ENCODE data around the gene CAMK1D.

CAMK1D gene

DNA sequence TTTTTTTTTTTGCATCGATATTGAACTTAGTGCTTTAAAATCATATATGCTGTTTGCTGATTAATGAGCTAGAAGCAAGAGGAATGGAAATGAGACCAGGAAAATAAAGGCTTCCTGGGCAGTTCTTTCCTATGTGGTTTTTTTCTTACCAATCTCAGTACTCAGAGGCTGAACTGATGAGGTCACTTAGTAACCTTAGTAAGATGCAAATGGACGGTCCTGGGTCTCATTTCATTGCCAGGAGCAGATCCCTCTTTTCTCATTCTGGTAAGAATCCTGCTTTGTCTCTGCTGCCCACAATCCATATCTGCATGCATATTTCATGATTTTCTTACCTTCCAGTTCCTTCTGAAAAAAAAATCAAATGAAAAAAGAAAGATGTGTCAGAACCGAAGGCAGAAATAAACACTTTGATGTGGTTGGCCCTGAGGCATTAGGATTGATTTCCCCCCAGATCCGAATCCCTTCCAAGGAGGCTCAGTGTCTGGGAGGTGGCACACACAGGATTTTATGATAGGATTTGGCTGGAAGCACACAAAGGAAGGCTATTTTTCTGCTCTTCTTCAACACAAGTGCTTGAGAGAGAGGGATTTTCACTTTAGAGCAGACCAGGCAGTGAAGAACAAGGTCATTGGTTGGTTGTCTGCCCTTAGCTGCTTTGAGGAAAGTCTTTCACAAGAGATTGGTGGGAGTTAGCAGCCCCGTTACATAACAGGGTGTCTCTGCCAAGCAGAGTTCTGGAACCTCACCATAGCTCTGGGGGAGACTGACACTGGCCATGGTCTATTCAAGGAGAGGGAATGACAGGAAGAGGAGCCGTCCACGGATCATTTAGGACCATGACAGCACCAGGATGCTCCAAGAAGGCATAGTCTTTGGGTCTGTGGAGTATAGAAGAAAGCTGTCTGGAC lies 150.0 kb downstream of the CAMK1D start:
- no peak for DNase-seq (ENCODE audit: low read depth in 2 of 2)

DNA sequence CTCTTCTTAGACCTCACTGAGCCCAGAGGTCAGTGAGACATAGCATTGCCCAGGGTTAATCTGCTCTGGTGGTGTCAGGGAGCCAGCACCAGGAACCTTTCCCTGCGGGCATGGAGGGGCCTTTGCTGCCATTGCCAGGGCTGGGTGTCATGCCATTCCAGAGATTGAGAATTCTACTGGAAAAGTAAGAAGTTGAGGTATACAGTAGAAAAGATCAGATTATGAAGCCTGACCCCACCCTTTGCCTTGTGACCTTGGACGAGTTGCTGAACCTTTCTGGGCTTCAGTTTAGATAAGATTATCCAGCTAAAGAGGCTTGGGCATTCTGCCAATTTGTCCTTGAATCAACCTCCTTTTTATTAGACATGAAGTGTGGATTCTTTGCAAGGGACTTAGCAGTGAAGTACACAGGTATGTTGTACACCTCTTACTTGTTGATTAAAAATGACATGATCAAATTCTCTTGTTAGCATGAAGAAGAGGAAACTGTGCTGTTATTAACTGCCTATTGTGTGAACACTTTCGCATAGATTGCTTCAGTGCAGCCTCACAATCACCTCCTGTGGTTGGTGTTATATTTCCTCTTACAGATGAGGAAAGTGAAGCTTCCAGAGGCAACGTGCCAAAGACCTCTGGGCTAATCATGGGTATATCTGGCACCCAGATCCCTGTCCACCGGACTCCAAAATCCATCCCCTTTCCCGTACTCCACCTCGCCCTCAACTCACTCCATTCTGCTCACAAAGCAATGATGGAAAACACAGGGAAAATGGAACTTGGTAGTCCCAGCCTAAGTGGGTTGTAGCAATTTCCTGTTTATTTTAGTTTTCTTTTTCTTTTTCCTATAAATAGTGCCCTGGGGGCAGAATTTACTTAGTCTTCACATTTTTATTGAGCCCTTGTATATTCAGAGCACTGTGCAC lies 151.3 kb downstream of the CAMK1D start:
- no peak for DNase-seq (ENCODE audit: low read depth in 2 of 2)

DNA sequence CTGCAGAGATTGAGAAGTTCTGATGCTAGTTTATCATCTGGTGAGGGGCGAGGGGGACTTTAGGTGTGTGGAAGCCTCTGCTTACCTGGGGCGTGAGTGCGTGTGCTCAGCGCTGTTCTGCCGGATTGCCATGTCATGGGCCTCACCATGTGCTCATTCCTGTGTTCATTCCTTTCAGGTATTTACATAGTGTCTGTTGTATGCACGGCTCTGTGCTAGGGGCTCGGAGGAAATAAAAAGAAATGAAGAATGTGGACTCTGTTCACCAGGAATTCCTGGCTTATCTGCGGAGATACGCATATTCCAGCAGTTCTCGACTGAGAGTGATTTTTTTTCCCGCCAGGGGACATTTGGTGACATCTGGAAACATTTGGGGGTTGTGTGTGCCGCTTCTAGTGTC lies 152.0 kb downstream of the CAMK1D start:
- DNase-seq (ENCODE audit: low read depth in 2 of 2), result no peak

DNA sequence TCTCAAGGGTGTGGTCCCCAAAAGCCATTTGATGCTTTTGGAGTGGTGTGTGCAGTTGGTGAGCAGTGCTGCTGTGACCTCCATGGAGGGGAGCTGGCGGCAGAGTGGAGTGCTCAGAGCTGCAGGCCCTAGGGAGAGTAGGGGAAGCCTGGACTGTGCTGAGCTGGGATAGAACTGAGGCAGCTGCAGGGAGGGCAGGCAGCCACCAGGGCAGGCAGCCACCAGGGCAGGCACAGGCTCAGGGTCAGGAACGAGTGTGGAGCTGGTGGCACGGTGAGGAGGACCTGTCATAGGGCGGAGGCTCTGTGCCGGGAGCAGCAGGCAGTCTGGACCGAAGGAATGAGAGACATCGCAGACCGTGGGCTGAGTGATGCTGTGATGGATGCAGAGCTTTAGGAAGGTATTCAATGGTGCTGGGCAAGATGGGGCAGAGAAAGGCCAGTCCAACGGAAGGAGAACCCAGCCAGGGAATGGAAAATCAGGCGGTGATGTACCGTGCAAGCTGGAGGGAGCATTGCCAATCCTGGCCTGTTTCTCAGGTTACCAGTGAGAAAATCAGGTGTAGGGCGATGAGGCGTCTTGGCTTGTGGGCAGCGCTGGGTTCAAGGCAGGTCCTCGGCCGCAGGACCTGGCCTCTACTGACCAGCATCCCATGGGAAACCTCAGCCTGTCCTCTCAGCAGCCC lies 152.6 kb downstream of the CAMK1D start:
- DNase-seq (ENCODE audit: low read depth in 2 of 2), result no peak

DNA sequence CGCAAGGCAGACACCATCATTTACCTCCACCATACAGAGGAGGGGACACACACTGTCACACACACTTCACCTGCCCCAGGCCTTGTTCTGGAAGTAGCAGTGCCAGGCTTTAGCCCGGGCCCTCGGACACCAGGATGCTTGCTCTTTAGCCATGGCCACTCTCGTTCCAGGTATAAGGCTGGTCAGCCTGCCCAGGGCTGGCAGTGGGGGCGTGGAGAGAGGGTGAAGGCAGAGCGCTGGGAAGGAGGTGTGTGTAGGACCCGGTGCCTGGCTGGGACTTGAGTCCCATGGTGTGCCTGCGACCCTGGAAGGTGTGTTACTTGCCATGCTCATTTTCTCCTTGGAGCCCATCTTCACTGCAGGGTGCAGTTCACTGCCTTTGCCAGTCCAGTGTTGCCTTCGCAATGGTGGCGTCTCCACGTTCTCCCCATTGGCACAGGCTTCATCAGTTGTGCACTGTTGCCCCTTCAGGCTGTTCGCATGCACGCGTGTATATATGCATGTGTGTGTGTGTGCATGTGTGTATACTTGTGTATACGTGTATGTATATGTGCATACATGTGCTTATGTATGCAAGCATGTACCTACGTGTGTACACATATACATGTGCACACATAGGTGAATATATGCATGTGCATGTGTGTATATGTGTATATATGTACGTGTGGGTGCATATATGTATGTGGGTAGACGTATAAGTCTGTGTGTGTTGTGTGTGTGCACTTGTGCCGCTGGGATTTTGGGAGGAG lies 153.4 kb downstream of the CAMK1D start:
- DNase-seq (ENCODE audit: low read depth in 2 of 2), result no peak

DNA sequence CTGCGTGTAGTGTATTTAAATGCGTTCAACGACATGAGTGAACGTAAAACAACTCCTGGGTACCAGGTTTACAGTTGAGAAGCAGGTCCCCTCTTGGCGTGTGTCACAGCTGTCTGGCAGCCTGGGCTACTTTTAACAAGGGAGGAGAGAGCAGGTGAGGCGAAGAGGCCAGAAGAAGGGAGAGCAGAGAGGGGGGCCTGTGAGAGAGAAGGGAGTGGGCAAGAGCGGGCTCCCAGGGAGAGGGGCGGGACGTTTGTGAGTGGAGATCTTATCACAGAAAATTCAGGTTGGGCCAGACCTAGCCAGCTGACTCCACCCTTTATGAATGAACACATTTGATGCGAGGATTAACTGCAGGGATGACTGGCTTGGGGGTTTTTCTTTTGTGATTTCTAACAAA lies 154.0 kb downstream of the CAMK1D start:
- DNase-seq (ENCODE audit: low read depth in 2 of 2), result no peak

DNA sequence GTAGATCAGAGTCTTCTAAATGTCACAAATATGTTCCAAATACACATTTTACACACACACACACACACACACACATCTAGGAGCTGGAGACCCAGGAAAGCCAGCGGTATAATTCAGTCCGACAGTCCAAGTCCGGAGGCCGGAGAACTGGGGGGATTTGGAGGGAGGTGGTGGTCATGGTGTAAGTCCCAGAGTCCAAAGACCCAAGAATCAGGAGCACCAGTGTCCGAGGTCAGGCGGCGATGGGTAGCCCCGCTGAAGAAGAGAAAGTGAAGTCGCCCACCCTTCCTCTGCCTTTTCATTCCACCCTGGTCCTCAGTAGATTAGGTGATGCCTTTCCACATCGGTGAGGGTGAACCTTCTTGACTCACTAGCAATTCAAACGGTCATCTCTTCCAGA lies 154.8 kb downstream of the CAMK1D start:
- DNase-seq (ENCODE audit: low read depth in 2 of 2), result no peak

DNA sequence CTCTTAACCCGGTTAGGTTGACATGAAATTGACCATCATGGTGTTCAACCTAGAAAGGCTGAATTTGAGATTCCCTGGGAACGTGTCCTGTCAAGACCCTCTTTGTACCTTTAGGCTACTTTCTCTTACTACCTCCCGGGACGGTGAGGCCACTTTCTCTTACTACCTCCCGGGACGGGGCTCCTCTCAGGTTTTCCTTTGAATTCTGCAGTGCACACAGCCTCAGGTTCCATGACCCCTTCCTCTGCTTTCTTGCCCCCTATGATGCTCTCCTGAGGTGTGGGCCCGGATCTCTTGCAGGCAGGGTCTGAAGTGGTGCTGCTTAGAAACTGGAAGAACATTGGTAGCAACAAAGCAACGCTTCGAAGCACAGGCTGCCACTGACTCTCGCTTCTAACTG lies 155.3 kb downstream of the CAMK1D start:
- DNase-seq (ENCODE audit: low read depth in 2 of 2), result no peak

DNA sequence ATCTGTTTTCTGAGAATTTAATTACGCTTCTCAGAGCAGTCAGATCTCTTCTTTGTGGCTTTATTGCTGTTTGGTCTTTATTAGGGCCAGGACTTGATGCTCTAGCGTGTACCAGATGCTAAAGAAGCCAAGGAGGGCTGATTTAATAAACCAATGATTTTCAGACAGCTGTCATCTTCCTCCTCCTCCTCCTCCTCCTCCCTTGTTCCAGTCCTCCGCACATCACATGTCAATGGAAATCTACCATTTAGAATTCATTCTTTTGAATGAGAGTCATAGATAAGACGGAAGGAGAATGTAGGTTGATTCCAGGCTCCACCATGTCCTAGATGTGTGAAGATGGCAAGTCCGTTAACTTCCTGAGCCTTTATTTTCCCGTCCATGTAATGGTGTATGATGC lies 156.3 kb downstream of the CAMK1D start:
- DNase-seq (ENCODE audit: low read depth in 2 of 2), result no peak

DNA sequence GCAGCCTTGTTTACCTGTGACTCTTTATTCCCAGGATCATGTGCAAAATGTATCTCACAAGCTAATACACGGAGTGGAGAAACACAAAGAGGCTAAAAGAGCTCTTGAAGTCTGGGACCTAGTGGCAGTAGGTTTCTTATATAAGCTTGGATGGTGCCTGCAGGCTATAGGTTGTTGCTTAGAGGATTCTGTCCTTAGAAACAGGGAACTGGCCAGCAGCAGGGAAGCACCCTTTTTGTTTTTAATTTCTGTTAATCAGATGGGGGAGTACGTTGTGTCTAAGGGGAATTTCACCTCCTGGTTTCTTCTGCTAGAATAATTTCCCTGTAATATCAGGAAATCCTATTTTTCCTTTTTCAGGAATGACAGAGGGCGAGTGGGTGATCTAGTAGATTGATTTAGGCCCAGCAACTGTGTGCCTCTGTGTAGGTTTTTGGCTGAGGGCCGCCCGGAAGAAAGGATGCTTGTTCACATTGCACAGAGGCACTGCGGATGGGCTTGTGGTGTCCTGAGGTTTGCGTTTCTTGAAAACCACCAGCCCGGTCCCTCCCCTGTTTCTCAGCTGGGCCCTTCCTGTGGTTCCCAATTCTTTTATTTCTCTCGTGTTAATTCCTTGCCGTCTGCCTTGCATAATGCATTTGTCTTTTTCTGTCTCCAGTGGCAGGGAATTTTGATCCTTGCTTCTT lies 158.0 kb downstream of the CAMK1D start:
- no peak for DNase-seq (ENCODE audit: low read depth in 2 of 2)

DNA sequence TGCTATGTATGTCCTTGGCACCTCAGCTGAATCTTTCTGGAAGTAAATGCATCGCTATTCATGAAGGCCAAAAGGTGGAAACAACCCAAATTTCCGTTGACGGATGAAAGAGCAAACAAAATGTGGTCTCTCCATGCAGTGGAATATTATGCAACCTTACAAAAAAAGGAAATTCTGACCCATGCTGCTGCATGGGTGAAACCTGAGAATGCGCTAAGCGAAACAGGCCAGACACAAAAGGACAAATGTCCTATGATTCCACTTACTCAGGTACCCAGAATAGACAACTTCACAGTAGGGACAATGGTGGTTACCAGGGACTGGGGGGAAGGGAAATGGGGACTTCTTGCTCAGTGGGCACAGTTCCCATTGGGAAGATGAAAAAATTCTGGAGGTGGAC lies 158.8 kb downstream of the CAMK1D start:
- DNase-seq (ENCODE audit: low read depth in 2 of 2), result no peak

DNA sequence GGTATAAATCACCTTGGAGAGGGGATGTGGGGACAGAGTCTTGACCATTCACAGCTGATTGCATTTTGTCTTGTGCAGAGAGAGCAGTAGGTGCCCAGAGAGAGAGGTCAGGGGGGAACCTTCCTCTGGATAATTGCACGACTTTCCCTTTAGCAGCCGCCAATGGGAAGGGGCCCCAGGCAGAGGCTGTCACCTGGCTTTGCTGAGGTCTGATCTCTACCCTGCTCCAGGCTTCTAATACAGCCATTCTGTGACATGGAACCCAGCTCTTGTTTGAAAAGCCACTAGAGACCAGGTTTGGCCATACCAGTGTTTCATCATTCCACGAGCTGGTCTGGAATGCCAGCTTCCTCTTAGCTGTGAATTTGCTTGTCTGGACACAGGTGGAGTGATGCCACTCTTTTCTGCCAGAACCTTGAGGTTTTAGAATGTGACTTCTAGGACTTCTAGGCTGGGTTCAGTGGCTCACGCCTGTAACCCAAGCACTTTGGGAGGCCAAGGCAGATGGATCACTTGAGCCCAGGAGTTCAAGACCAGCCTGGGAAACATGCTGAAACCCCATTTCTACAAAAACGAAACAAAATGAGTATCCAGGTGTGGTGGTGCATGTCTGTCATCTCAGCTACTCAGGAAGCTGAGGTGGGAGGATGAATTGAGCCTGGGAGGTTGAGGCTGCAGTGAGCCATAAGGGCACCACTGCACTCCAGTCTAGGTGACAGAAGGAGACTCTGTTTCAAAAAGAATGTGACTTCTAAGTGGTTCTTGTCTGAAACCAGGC lies 159.9 kb downstream of the CAMK1D start:
- no peak for DNase-seq (ENCODE audit: low read depth in 2 of 2)

DNA sequence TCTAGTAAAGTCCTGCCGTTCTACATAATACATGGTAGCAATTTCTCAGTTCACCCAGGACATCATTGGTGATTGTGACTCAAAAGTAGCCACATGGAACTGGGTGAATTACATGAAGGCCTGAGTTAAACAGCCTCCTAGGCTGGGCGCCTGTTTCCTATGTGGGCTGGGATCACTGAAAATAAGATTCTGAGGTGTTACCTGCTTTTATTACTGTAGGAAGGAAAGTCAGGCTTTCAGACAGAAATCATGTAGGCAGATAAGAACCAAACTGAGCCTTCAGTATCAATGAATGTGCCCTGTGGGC lies 160.4 kb downstream of the CAMK1D start:
- DNase-seq (ENCODE audit: low read depth in 2 of 2), result no peak

DNA sequence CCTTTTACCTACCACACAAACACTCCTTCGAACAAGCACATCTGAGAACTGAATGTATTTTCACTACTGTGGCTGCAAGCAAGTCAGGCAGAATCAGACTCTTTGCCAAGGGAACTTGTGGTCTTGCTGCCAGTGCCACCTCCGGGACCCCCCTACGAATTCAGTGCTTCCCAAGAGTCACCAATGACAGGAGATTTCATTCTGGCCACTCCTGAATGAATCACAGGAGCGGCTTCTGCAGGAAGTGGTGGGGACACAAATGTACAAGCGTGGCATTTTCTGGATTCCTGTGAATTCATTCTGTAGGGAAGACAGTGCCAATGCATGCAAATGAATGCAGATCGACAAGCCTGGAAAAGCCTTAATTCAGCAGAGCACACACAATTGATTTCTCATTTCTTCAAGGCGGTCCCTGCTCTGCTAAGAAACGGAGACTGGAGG lies 161.2 kb downstream of the CAMK1D start:
- no peak for DNase-seq (ENCODE audit: low read depth in 2 of 2)

DNA sequence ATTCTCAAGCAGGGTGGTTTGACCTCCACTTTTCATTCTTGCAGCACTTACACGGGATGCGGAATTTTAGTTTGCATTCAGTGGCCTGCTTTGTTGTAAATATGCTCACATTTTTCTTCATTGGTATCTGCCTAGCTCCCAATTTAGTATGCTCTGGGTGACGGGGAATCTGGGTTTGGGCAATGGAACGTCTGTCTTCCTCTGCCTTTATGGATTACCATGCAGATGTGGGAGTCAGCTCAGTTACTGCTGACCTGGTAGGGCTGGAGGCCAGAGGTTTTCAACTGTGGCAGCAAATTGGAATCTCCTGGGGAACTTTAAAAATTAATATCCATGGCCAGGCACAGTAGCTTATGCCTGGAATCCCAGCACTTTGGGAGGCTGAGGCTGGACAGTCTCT lies 161.6 kb downstream of the CAMK1D start:
- DNase-seq (ENCODE audit: low read depth in 2 of 2), result no peak

DNA sequence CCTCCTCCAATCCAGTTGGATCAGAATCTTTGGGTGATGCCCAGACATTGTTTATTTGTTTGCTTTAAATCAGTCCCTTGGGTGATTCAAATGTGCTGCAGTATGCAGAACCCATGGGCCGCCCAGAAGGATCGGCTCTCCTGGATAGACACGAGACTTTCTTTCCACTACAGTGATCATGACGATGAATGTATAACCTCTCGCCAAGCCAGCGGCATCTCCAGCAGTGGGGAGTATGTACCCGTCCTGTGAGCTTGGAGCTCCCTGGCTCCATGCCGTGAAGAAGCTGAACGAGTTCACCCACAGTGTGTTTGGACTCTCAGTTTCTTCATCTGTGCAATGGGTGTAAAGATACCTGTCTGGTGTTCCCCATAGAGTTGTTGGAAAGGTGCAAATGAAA lies 162.3 kb downstream of the CAMK1D start:
- DNase-seq (ENCODE audit: low read depth in 2 of 2), result no peak

DNA sequence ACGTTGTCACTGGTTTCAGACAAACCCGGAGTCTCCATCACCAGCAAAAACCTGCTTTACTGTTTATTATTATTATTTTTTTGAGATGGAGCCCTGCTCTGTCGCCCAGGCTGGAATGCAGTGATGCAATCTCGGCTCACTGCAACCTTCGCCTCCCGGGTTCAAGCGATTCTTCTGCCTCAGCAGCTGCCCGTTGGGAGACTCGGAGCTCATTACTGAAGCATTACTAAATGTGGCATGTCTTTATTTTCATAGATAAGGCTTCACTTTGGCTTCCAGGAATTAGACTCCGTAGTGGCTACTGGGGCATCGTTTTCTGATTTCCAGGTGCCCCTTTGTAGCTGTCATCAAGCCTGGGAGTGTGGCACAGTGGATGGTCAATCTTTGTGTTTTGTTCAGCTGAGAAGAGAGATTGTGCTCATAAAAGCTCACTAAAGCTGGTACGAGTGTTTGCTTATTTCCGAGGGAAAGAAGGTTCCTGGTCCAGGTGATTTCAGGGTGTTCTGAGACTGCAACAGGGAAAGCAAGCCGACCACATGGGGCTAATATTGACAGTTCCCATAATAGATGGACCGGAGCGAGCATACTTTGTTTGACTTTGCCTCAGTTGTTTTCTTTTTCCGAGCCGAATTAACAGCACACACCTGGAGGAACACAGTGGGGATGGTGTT lies 163.1 kb downstream of the CAMK1D start:
- DNase-seq (ENCODE audit: low read depth in 2 of 2), result no peak

DNA sequence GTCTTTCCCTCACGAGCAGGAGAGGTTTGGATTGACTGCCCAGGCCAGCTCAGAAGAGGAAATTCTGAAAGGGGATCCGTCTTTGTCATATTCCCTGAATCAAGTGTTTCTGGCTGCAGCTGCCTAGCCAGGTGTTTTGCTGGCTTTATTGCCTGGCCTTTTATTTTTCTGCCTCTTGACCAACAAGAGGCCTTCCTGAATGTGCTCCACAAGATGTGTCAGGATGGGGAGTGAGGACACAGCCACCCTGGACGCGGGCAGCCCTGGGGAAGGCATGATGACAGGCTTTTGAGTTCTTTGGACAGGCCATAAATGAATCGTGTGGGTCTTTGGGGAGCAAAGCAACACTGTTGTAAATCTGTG lies 163.6 kb downstream of the CAMK1D start:
- DNase-seq (ENCODE audit: low read depth in 2 of 2), result no peak

DNA sequence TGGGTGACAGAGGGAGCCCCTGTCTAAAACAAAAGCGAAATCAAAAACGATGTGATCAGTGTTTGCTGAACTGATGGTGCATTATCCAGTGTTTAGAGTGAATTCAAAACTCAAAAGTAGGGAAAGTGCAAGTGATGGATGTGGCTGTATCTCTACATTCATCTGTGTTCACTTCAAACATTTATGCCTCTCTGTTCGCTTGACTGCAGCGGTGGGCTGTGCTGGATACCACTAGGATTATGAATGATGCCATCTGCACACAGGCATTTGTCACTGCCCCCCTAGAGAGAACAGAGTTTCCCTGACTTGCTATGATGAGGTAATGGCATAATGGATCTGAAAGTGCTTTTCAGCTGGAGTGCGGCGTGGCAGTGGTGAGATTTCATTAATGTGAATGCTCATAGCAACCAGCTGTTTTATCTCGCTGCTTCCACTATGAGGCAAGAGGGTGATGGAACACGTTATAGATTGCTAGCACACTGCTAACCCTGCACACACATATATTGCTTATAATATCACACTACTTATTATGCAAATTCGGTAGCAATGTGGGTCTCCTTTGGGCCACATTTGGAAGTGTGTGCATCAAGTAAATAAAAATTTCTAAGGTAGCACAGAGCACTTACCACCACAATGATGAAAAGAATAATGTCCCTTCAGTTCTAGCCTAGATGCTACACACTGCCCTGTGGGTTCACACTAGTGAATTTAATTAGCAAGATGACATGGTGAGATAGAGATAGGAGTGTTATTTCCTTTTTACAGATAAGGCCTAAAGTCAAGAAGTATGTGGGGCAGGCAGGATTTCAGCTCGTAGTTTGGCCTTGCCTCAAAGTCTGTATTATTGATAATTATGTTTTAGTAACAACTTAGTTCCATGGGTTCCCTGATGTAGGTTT lies 164.7 kb downstream of the CAMK1D start:
- DNase-seq (ENCODE audit: low read depth in 2 of 2), result no peak

Data from stimulated activated CD8-positive, alpha-beta memory T cell treated with anti-CD3 and anti-CD28 coated beads, Interleukin-7, amount 100 ng/mL, for 4 hours (primary cell).